ENCODE data around the gene ADGRV1.

Gene ADGRV1

DNA sequence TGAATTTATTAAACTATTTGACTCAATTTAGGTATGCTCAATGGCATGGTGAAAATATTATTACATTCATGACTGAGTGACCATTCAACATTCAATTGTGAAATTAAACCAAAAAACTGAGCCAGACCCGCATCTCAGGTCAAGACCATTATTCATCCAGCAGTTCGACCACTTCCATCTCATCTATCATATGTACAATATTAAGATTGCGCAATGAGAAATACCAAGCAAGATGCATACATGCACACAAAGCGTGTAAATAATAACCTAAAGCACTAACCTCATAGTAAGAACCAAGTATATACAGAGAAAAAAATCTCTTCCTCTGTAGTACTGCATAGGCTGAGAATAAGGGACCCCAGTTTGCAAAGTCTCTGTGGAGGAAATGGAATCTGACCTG is 310.2 kb downstream of the ADGRV1 start:
- no peak overlapping the region for H3K27ac ChIP-seq (ENCODE audit: low read length)
- no peaks in the 10 kb centered on the region for H3K36me3 ChIP-seq (ENCODE audit: control insufficient read depth in 2 of 2, insufficient read depth in 2 of 2, low read length in 2 of 2)
- no peak overlapping the region for H3K4me3 ChIP-seq (ENCODE audit: low read length in 2 of 2)
- H3K9ac ChIP-seq (ENCODE audit: low read length in 2 of 2): no peak overlapping the region
- no peaks in the 10 kb centered on the region for H3K9me3 ChIP-seq (ENCODE audit: control insufficient read depth in 2 of 2, low read length in 2 of 2)
- no peaks in the 10 kb centered on the region for H3K27me3 ChIP-seq (ENCODE audit: control insufficient read depth in 1 of 2, insufficient read depth in 2 of 2, low read length in 2 of 2)
- no peaks in the 10 kb centered on the region for H3K4me1 ChIP-seq (ENCODE audit: control insufficient read depth, insufficient read depth, low read length)

- H3K9ac ChIP-seq (ENCODE audit: low read length in 2 of 2): no peak overlapping the region
- no peaks in the 10 kb centered on the region for H3K4me1 ChIP-seq (ENCODE audit: control insufficient read depth, insufficient read depth, low read length)
- no peak overlapping the region for H3K4me3 ChIP-seq (ENCODE audit: low read length in 2 of 2)
- no peak overlapping the region for H3K27ac ChIP-seq (ENCODE audit: low read length)
- H3K36me3 ChIP-seq (ENCODE audit: control insufficient read depth in 2 of 2, insufficient read depth in 2 of 2, low read length in 2 of 2): no peaks in the 10 kb centered on the region
- H3K9me3 ChIP-seq (ENCODE audit: control insufficient read depth in 2 of 2, low read length in 2 of 2): no peaks in the 10 kb centered on the region
- no peaks in the 10 kb centered on the region for H3K27me3 ChIP-seq (ENCODE audit: control insufficient read depth in 1 of 2, insufficient read depth in 2 of 2, low read length in 2 of 2)
These were observed 312.9 kb downstream of the ADGRV1 start for GRCh38 chr5:90871391-90871991.

GRCh38 chr5:90873033-90873517 is 314.5 kb downstream of the ADGRV1 start:
- Histone ChIP-seq H3K4me1 (ENCODE audit: control insufficient read depth, insufficient read depth, low read length) (no peaks in the 10 kb centered on the region), H3K27me3 (ENCODE audit: control insufficient read depth in 1 of 2, insufficient read depth in 2 of 2, low read length in 2 of 2) (no peaks in the 10 kb centered on the region), H3K36me3 (ENCODE audit: control insufficient read depth in 2 of 2, insufficient read depth in 2 of 2, low read length in 2 of 2) (no peaks in the 10 kb centered on the region), H3K27ac (ENCODE audit: low read length) (no peak overlapping the region), H3K9ac (ENCODE audit: low read length in 2 of 2) (no peak overlapping the region), H3K9me3 (ENCODE audit: control insufficient read depth in 2 of 2, low read length in 2 of 2) (no peaks in the 10 kb centered on the region), H3K4me3 (ENCODE audit: low read length in 2 of 2) (no peak overlapping the region)

DNA sequence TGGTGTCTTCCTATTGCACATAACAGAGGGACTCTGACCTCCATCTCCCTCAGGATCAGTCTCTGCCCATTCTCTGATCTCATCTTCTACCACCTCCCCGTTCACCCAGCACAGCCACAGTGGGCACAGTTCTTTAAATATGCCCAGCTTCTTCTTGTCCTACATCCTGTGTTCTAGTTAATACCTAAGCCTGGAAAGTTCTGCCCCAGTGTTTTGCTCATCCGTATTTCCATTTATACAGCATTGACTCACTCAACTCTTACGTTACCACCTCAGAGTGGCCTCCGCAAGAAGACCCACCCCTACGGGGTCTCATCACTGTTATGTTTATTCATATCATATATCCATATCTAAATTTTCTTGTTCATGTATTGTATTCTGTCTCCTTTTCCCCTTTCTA is 315.5 kb downstream of the ADGRV1 start:
- Histone ChIP-seq H3K9me3 (ENCODE audit: control insufficient read depth in 2 of 2, low read length in 2 of 2) (no peaks in the 10 kb centered on the region), H3K36me3 (ENCODE audit: control insufficient read depth in 2 of 2, insufficient read depth in 2 of 2, low read length in 2 of 2) (no peaks in the 10 kb centered on the region), H3K4me1 (ENCODE audit: control insufficient read depth, insufficient read depth, low read length) (no peaks in the 10 kb centered on the region), H3K27me3 (ENCODE audit: control insufficient read depth in 1 of 2, insufficient read depth in 2 of 2, low read length in 2 of 2) (no peaks in the 10 kb centered on the region), H3K9ac (ENCODE audit: low read length in 2 of 2) (no peak overlapping the region), H3K27ac (ENCODE audit: low read length) (no peak overlapping the region), H3K4me3 (ENCODE audit: low read length in 2 of 2) (no peak overlapping the region)

- no peaks in the 10 kb centered on the region for H3K4me1 ChIP-seq (ENCODE audit: control insufficient read depth, insufficient read depth, low read length)
These were observed 316.9 kb downstream of the ADGRV1 start for GRCh38 chr5:90875456-90875855.

GRCh38 chr5:90876366-90876765 is 317.8 kb downstream of the ADGRV1 start:
- no peaks in the 10 kb centered on the region for H3K4me1 ChIP-seq (ENCODE audit: control insufficient read depth, insufficient read depth, low read length)
- H3K27ac ChIP-seq (ENCODE audit: low read length): no peak overlapping the region

More at GRCh38 chr5:90875456-90875855, 316.9 kb downstream of the ADGRV1 start:
- Histone ChIP-seq H3K9ac (ENCODE audit: low read length in 2 of 2) (no peak overlapping the region), H3K4me3 (ENCODE audit: low read length in 2 of 2) (no peak overlapping the region), H3K27ac (ENCODE audit: low read length) (no peak overlapping the region), H3K27me3 (ENCODE audit: control insufficient read depth in 1 of 2, insufficient read depth in 2 of 2, low read length in 2 of 2) (no peaks in the 10 kb centered on the region), H3K36me3 (ENCODE audit: control insufficient read depth in 2 of 2, insufficient read depth in 2 of 2, low read length in 2 of 2) (no peaks in the 10 kb centered on the region), H3K9me3 (ENCODE audit: control insufficient read depth in 2 of 2, low read length in 2 of 2) (no peaks in the 10 kb centered on the region)

GRCh38 chr5:90877049-90877448 is 318.5 kb downstream of the ADGRV1 start:
- Histone ChIP-seq H3K4me3 (ENCODE audit: low read length in 2 of 2) (no peak overlapping the region), H3K27me3 (ENCODE audit: control insufficient read depth in 1 of 2, insufficient read depth in 2 of 2, low read length in 2 of 2) (no peaks in the 10 kb centered on the region), H3K4me1 (ENCODE audit: control insufficient read depth, insufficient read depth, low read length) (no peaks in the 10 kb centered on the region), H3K27ac (ENCODE audit: low read length) (no peak overlapping the region), H3K36me3 (ENCODE audit: control insufficient read depth in 2 of 2, insufficient read depth in 2 of 2, low read length in 2 of 2) (no peaks in the 10 kb centered on the region), H3K9me3 (ENCODE audit: control insufficient read depth in 2 of 2, low read length in 2 of 2) (no peaks in the 10 kb centered on the region), H3K9ac (ENCODE audit: low read length in 2 of 2) (no peak overlapping the region)

More at GRCh38 chr5:90876366-90876765, 317.8 kb downstream of the ADGRV1 start:
- H3K36me3 ChIP-seq (ENCODE audit: control insufficient read depth in 2 of 2, insufficient read depth in 2 of 2, low read length in 2 of 2): no peaks in the 10 kb centered on the region
- H3K9me3 ChIP-seq (ENCODE audit: control insufficient read depth in 2 of 2, low read length in 2 of 2): no peaks in the 10 kb centered on the region
- H3K4me3 ChIP-seq (ENCODE audit: low read length in 2 of 2): no peak overlapping the region
- H3K9ac ChIP-seq (ENCODE audit: low read length in 2 of 2): no peak overlapping the region
- no peaks in the 10 kb centered on the region for H3K27me3 ChIP-seq (ENCODE audit: control insufficient read depth in 1 of 2, insufficient read depth in 2 of 2, low read length in 2 of 2)

DNA sequence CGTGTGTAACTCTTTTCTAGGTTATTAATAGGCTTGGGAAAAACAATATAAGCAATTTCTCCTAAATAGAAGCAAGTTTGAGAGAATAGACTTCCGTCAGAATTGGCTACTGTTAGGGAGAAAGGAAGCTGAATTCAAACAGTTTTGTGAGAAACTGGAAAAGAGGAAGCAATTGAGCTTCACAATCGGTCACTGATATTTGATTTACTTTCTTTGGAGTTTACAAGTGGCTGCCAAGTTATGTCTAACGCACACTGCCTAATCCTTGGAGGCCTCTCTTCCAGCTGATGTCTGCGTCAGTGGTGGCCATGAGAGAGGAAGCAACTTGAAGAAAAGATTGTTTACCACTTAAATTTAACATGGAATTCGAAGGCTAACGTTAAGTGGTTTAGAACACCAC is 319.5 kb downstream of the ADGRV1 start:
- H3K4me3 ChIP-seq (ENCODE audit: low read length in 2 of 2): no peak overlapping the region
- H3K27me3 ChIP-seq (ENCODE audit: control insufficient read depth in 1 of 2, insufficient read depth in 2 of 2, low read length in 2 of 2): no peaks in the 10 kb centered on the region
- H3K4me1 ChIP-seq (ENCODE audit: control insufficient read depth, insufficient read depth, low read length): no peaks in the 10 kb centered on the region
- no peaks in the 10 kb centered on the region for H3K36me3 ChIP-seq (ENCODE audit: control insufficient read depth in 2 of 2, insufficient read depth in 2 of 2, low read length in 2 of 2)
- H3K9ac ChIP-seq (ENCODE audit: low read length in 2 of 2): no peak overlapping the region
- no peaks in the 10 kb centered on the region for H3K9me3 ChIP-seq (ENCODE audit: control insufficient read depth in 2 of 2, low read length in 2 of 2)
- no peak overlapping the region for H3K27ac ChIP-seq (ENCODE audit: low read length)

- Histone ChIP-seq H3K36me3 (ENCODE audit: control insufficient read depth in 2 of 2, insufficient read depth in 2 of 2, low read length in 2 of 2) (no peaks in the 10 kb centered on the region), H3K4me1 (ENCODE audit: control insufficient read depth, insufficient read depth, low read length) (no peaks in the 10 kb centered on the region), H3K9ac (ENCODE audit: low read length in 2 of 2) (no peak overlapping the region), H3K4me3 (ENCODE audit: low read length in 2 of 2) (no peak overlapping the region), H3K9me3 (ENCODE audit: control insufficient read depth in 2 of 2, low read length in 2 of 2) (no peaks in the 10 kb centered on the region), H3K27ac (ENCODE audit: low read length) (no peak overlapping the region), H3K27me3 (ENCODE audit: control insufficient read depth in 1 of 2, insufficient read depth in 2 of 2, low read length in 2 of 2) (no peaks in the 10 kb centered on the region)
These were observed 320.1 kb downstream of the ADGRV1 start for GRCh38 chr5:90878549-90879196.

DNA sequence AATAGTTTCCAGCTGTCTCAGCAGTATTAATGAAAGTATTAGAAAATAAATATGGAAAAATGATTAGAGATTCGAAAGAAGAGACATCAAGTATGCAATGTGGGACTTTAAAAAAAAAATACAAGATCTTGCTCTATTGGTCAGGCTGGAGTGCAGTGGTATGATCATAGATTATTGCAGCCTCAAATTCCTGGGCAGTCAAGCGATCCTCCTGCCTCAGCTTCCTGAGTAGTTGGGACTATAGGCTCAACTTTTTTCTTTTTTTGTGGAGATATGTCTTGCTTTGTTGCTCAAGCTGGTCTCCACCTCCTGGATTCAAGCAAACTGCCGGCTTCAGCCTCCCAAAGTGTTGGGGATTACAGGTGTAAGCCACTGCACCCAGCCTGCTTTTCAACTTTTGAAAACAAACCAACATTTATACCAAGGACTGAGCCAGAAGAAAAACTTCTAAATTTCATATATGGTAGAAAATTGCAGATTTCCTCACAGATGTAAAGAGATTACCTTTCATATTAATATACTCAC is 323.1 kb downstream of the ADGRV1 start:
- Histone ChIP-seq H3K4me1 (ENCODE audit: control insufficient read depth, insufficient read depth, low read length) (no peaks in the 10 kb centered on the region), H3K36me3 (ENCODE audit: control insufficient read depth in 2 of 2, insufficient read depth in 2 of 2, low read length in 2 of 2) (no peaks in the 10 kb centered on the region), H3K27ac (ENCODE audit: low read length) (no peak overlapping the region)

GRCh38 chr5:90882448-90882847 is 323.9 kb downstream of the ADGRV1 start:
- H3K9me3 ChIP-seq (ENCODE audit: control insufficient read depth in 2 of 2, low read length in 2 of 2): no peaks in the 10 kb centered on the region
- H3K9ac ChIP-seq (ENCODE audit: low read length in 2 of 2): no peak overlapping the region
- H3K27me3 ChIP-seq (ENCODE audit: control insufficient read depth in 1 of 2, insufficient read depth in 2 of 2, low read length in 2 of 2): no peaks in the 10 kb centered on the region
- H3K36me3 ChIP-seq (ENCODE audit: control insufficient read depth in 2 of 2, insufficient read depth in 2 of 2, low read length in 2 of 2): no peaks in the 10 kb centered on the region
- no peaks in the 10 kb centered on the region for H3K4me1 ChIP-seq (ENCODE audit: control insufficient read depth, insufficient read depth, low read length)
- no peak overlapping the region for H3K4me3 ChIP-seq (ENCODE audit: low read length in 2 of 2)
- H3K27ac ChIP-seq (ENCODE audit: low read length): no peak overlapping the region

More for the DNA sequence above, 323.1 kb downstream of the ADGRV1 start:
- Histone ChIP-seq H3K4me3 (ENCODE audit: low read length in 2 of 2) (no peak overlapping the region), H3K9me3 (ENCODE audit: control insufficient read depth in 2 of 2, low read length in 2 of 2) (no peaks in the 10 kb centered on the region), H3K27me3 (ENCODE audit: control insufficient read depth in 1 of 2, insufficient read depth in 2 of 2, low read length in 2 of 2) (no peaks in the 10 kb centered on the region), H3K9ac (ENCODE audit: low read length in 2 of 2) (no peak overlapping the region)

Data from stomach smooth muscle (tissue), 2 donors.